HCT116 (cell line): ENCODE data around the gene TNFRSF12A. TPM values are rescaled to one million over a fixed set of nuclear protein-coding genes. Genes with fewer than 3 reads are reported as not detected.

Experiments
- ATAC-seq: fragments of 200-7000 bp; cut with Tn5 transposase; 2 replicates; pipeline ENCODE4 v1.9.1; 2020; ENCODE audit warnings: mild to moderate bottlenecking, moderate library complexity
- BruUV-seq: library from RNA; stranded (reverse); fragments of 400-500 nt; replicated peaks from 2 replicates; lab custom pipeline; 2021; lab: Mats Ljungman, UMichigan
- CTCF ChIA-PET: fragments of 300-600 bp; sonication (Branson Sonifier 250); formaldehyde crosslinking; loops from one replicate; lab custom pipeline; 2021; ENCODE audit warnings: antibody characterized with exemption; lab: Charles Lee
- POLR2A ChIA-PET: fragments of 300-600, 350-600 bp; sonication (Branson Sonifier 250); formaldehyde crosslinking; loops from one replicate; lab custom pipeline; 2021; ENCODE audit warnings: antibody characterized with exemption; lab: Charles Lee
- RAD21 ChIA-PET, 2 experiments: fragments of 300-600 bp; sonication (Branson Sonifier 250); formaldehyde crosslinking; loops; one replicate each; lab custom pipeline; 2023; ENCODE audit warnings: low total read pairs in 2 of 2; ENCODE audit not compliant: uncharacterized antibody in 2 of 2, unreplicated experiment in 2 of 2, low non-redundant PET in 1 of 2; lab: Charles Lee
- DNase-seq: peaks from one replicate; pipeline ENCODE4 v3.0.0-alpha.2; 2010; ENCODE audit warnings: low read depth, low spot score
- H2AFZ ChIP-seq: fragments of 200-600 bp; shearing (Covaris generic), sonication (generic); 2 replicates; pipeline ENCODE4 v1.6.1; 2017; ENCODE audit warnings: low read depth, mixed run types, mixed read lengths, antibody characterized with exemption, low read length; ENCODE audit not compliant: poor library complexity, severe bottlenecking
- H3K27ac ChIP-seq: 2 replicates; pipeline ENCODE4 v1.5.1; 2012; ENCODE audit warnings: low read depth, low read length
- H3K27me3 ChIP-seq: fragments of 200-600 bp; sonication (generic); 2 replicates; pipeline ENCODE4 v1.6.1; 2016; ENCODE audit warnings: mixed run types, low read length, mixed read lengths; ENCODE audit not compliant: insufficient read depth
- H3K36me3 ChIP-seq, 2 experiments: fragments of 200-500 bp in 1 of 2; fragments of 200-600 bp in 1 of 2; sonication (Bioruptor generic) in 1 of 2; sonication (generic) in 1 of 2; 2 replicates each; pipeline versions ENCODE4 v1.5.1 to v1.6.1; 2014 to 2016; ENCODE audit warnings: low read length in 2 of 2, inconsistent platforms in 1 of 2, mixed read lengths in 1 of 2, mixed run types in 1 of 2; ENCODE audit not compliant: insufficient read depth in 2 of 2, control insufficient read depth in 1 of 2
- H3K4me1 ChIP-seq, 2 experiments: fragments of 200-600 bp in 1 of 2; sonication (generic) in 1 of 2; 2 replicates each; pipeline versions ENCODE4 v1.5.1 to v1.6.1; 2012 to 2017; ENCODE audit warnings: low read length in 2 of 2, inconsistent platforms in 1 of 2, mild to moderate bottlenecking in 1 of 2, mixed read lengths in 1 of 2, mixed run types in 1 of 2, moderate library complexity in 1 of 2; ENCODE audit not compliant: insufficient read depth in 2 of 2, control insufficient read depth in 1 of 2
- H3K4me2 ChIP-seq: fragments of 200-600 bp; sonication (generic); 2 replicates; pipeline ENCODE4 v1.6.1; 2017; ENCODE audit warnings: mixed run types, low read length, mixed read lengths
- H3K4me3 ChIP-seq, 2 experiments: fragments of 200-600 bp in 1 of 2; sonication (generic) in 1 of 2; replicated peaks in 1 of 2; 2 replicates each; pipeline ENCODE4 v1.5.1; 2011 to 2016; ENCODE audit warnings: low read length in 2 of 2, control low read depth in 1 of 2, low read depth in 1 of 2, mild to moderate bottlenecking in 1 of 2, mixed read lengths in 1 of 2, mixed run types in 1 of 2
- H3K79me2 ChIP-seq: fragments of 200-600 bp; sonication (generic); 2 replicates; pipeline ENCODE4 v1.6.1; 2017; ENCODE audit warnings: mild to moderate bottlenecking, mixed run types, low read length, moderate library complexity, mixed read lengths; ENCODE audit not compliant: insufficient read depth
- H3K9ac ChIP-seq: fragments of 200-600 bp; sonication (generic); 2 replicates; pipeline ENCODE4 v1.6.1; 2016; ENCODE audit warnings: low read length, mixed read lengths
- H3K9me2 ChIP-seq: fragments of 200-600 bp; sonication (generic), shearing (Covaris generic); 2 replicates; pipeline ENCODE4 v1.6.1; 2017; ENCODE audit warnings: mixed run types, mild to moderate bottlenecking, moderate library complexity; ENCODE audit not compliant: insufficient read depth
- H3K9me3 ChIP-seq, 2 experiments: fragments of 200-500 bp in 1 of 2; fragments of 200-600 bp in 1 of 2; sonication (Bioruptor generic) in 1 of 2; sonication (generic) in 1 of 2; 2 replicates each; pipeline ENCODE4 v1.6.1; 2014 to 2017; ENCODE audit warnings: low read length in 2 of 2, mixed read lengths in 2 of 2, inconsistent platforms in 1 of 2, low read depth in 1 of 2, mild to moderate bottlenecking in 1 of 2, mixed run types in 1 of 2, moderate library complexity in 1 of 2; ENCODE audit not compliant: control insufficient read depth in 1 of 2, insufficient read depth in 1 of 2
- H4K20me1 ChIP-seq: fragments of 200-600 bp; sonication (generic), shearing (Covaris generic); 2 replicates; pipeline ENCODE4 v1.6.1; 2017; ENCODE audit warnings: mixed run types, mild to moderate bottlenecking, moderate library complexity; ENCODE audit not compliant: insufficient read depth
- ATF3 ChIP-seq: IDR thresholded peaks from 2 replicates; pipeline ENCODE4 v1.6.1; 2012
- CBX3 ChIP-seq: IDR thresholded peaks from 2 replicates; pipeline ENCODE4 v1.6.1; 2012; ENCODE audit warnings: low read depth
- CEBPB ChIP-seq: IDR thresholded peaks from 2 replicates; pipeline ENCODE4 v1.6.1; 2012; ENCODE audit warnings: low read depth
- EGR1 ChIP-seq: IDR thresholded peaks from 2 replicates; pipeline ENCODE4 v1.6.1; 2012; ENCODE audit warnings: low read depth
- EZH2phosphoT487 ChIP-seq: fragments of 200-600 bp; IDR thresholded peaks from 2 replicates; pipeline ENCODE4 v1.6.1; 2018; ENCODE audit warnings: antibody characterized with exemption, borderline replicate concordance
- FOSL1 ChIP-seq: IDR thresholded peaks from 2 replicates; pipeline ENCODE4 v1.6.1; 2012; ENCODE audit warnings: low read depth
- JUND ChIP-seq: IDR thresholded peaks from 2 replicates; pipeline ENCODE4 v1.6.1; 2012
- POLR2A ChIP-seq: IDR thresholded peaks from 2 replicates; pipeline ENCODE4 v1.7.0; 2011; ENCODE audit warnings: borderline replicate concordance; ENCODE audit not compliant: insufficient read depth, insufficient read length; ENCODE audit errors: extremely low read depth
- POLR2AphosphoS5 ChIP-seq: IDR thresholded peaks from 2 replicates; pipeline ENCODE4 v1.6.1; 2011; ENCODE audit warnings: mild to moderate bottlenecking, low read depth, low read length, moderate library complexity
- RAD21 ChIP-seq: IDR thresholded peaks from 2 replicates; pipeline ENCODE4 v1.6.1; 2012; ENCODE audit warnings: low read depth, mild to moderate bottlenecking
- SIN3A ChIP-seq: IDR thresholded peaks from 2 replicates; pipeline ENCODE4 v1.6.1; 2012; ENCODE audit warnings: low read depth
- SP1 ChIP-seq: IDR thresholded peaks from 2 replicates; pipeline ENCODE4 v1.6.1; 2012; ENCODE audit warnings: low read depth
- SRF ChIP-seq: IDR thresholded peaks from 2 replicates; pipeline ENCODE4 v1.6.1; 2012; ENCODE audit warnings: low read depth
- YY1 ChIP-seq: IDR thresholded peaks from 2 replicates; pipeline ENCODE4 v1.6.1; 2011; ENCODE audit warnings: low read length, low read depth, moderate library complexity, mild to moderate bottlenecking; ENCODE audit not compliant: insufficient replicate concordance; ENCODE audit errors: extremely low read depth
- ZNF274 ChIP-seq: fragments of 200-500 bp; sonication (Bioruptor generic); IDR thresholded peaks from 2 replicates; pipeline ENCODE4 v1.6.1; 2014; ENCODE audit warnings: mild to moderate bottlenecking, low read depth, low read length, inconsistent platforms
- intact Hi-C: fragments of 100-400 bp; cut with micrococcal nuclease; formaldehyde crosslinking; loops from 2 replicates; pipeline ENCODE4 v1.10.0; 2022
- total RNA-seq: library from RNA; stranded (reverse); gene quantifications from one replicate; pipeline ENCODE4 v1.2.1, GENCODE V29; 2021; ENCODE audit not compliant: unreplicated experiment
- TF ChIP-seq, protein P1 (sequence below): IDR thresholded peaks from 2 replicates; pipeline ENCODE4 v1.6.1; 2012
- TF ChIP-seq, protein P2 (sequence below): IDR thresholded peaks from 2 replicates; pipeline ENCODE4 v1.6.1; 2012; ENCODE audit warnings: low read depth
- TF ChIP-seq, protein P3 (sequence below), 3 experiments: fragments of 200-600 bp in 1 of 3; sonication (generic) in 1 of 3; IDR thresholded peaks in 2 of 3; conservative IDR thresholded peaks in 1 of 3; 2 replicates each; pipeline ENCODE4 v1.5.1; 2012 to 2017; ENCODE audit warnings: low read depth in 2 of 3, low read length in 2 of 3, antibody characterized with exemption in 1 of 3, borderline replicate concordance in 1 of 3, control low read depth in 1 of 3, mild to moderate bottlenecking in 1 of 3, mixed read lengths in 1 of 3, mixed run types in 1 of 3, moderate library complexity in 1 of 3; ENCODE audit not compliant: insufficient read depth in 1 of 3

The TNFRSF12A gene
- total RNA-seq, 1 experiment from 2014 or later: 188 TPM

DNA sequence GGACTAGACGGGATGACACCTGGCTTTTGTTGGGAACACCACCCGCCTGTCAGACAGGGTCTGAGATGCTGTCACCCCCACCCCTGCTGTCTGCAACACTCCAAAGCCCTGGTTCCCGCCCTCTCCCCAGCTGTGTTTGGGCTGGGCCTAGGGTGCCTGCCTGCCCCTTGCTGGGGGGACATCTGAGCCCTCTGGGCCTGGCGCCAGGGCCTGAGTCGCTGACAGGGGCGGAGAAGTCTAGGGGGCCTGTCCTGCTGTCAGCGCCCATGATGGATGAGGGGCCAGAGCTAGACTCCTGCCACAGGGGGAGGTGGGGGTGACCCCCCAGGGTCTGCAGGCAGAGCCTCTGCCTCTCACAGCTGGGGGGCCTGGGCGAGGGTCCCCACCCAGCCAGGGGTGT is 32.3 kb upstream of the TNFRSF12A start:
- H3K27me3 ChIP-seq: no peaks in the 10 kb centered on the region
- intact Hi-C loops: no loop called here
- TF ChIP-seq ZNF274 (no peak), SRF (no peak), FOSL1 (no peak), ATF3 (no peak), CEBPB (no peak), POLR2AphosphoS5 (no peak), CBX3 (no peak), YY1 (no peak), RAD21 (no peak), SIN3A (no peak), EGR1 (no peak), JUND (no peak), SP1 (no peak), EZH2phosphoT487 (no peak), POLR2A (no peak)
- TF ChIP-seq, protein P1, sequence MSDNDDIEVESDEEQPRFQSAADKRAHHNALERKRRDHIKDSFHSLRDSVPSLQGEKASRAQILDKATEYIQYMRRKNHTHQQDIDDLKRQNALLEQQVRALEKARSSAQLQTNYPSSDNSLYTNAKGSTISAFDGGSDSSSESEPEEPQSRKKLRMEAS: no peak
- TF ChIP-seq, protein P2, sequence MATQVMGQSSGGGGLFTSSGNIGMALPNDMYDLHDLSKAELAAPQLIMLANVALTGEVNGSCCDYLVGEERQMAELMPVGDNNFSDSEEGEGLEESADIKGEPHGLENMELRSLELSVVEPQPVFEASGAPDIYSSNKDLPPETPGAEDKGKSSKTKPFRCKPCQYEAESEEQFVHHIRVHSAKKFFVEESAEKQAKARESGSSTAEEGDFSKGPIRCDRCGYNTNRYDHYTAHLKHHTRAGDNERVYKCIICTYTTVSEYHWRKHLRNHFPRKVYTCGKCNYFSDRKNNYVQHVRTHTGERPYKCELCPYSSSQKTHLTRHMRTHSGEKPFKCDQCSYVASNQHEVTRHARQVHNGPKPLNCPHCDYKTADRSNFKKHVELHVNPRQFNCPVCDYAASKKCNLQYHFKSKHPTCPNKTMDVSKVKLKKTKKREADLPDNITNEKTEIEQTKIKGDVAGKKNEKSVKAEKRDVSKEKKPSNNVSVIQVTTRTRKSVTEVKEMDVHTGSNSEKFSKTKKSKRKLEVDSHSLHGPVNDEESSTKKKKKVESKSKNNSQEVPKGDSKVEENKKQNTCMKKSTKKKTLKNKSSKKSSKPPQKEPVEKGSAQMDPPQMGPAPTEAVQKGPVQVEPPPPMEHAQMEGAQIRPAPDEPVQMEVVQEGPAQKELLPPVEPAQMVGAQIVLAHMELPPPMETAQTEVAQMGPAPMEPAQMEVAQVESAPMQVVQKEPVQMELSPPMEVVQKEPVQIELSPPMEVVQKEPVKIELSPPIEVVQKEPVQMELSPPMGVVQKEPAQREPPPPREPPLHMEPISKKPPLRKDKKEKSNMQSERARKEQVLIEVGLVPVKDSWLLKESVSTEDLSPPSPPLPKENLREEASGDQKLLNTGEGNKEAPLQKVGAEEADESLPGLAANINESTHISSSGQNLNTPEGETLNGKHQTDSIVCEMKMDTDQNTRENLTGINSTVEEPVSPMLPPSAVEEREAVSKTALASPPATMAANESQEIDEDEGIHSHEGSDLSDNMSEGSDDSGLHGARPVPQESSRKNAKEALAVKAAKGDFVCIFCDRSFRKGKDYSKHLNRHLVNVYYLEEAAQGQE: no peak
- TF ChIP-seq, protein P3, sequence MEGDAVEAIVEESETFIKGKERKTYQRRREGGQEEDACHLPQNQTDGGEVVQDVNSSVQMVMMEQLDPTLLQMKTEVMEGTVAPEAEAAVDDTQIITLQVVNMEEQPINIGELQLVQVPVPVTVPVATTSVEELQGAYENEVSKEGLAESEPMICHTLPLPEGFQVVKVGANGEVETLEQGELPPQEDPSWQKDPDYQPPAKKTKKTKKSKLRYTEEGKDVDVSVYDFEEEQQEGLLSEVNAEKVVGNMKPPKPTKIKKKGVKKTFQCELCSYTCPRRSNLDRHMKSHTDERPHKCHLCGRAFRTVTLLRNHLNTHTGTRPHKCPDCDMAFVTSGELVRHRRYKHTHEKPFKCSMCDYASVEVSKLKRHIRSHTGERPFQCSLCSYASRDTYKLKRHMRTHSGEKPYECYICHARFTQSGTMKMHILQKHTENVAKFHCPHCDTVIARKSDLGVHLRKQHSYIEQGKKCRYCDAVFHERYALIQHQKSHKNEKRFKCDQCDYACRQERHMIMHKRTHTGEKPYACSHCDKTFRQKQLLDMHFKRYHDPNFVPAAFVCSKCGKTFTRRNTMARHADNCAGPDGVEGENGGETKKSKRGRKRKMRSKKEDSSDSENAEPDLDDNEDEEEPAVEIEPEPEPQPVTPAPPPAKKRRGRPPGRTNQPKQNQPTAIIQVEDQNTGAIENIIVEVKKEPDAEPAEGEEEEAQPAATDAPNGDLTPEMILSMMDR (IDR thresholded peaks at IDR 0.05 in 2 of 3, conservative IDR thresholded peaks at IDR 0.05 in 1 of 3; ENCODE audit: borderline replicate concordance in 1 of 3, insufficient read depth in 1 of 3, low read depth in 2 of 3, low read length in 2 of 3): no peak

More for the DNA sequence above, 32.3 kb upstream of the TNFRSF12A start:
- BruUV-seq: no TSS peak
- ChIA-PET RAD21 (no interaction called here), POLR2A (no interaction called here), CTCF (no interaction called here)
- Histone ChIP-seq H3K4me1 (peaks cover 20 to 36% of the 10 kb centered on the region in 2 experiments), H3K36me3 (no peaks in the 10 kb centered on the region), H3K4me3 (no peak overlapping the region), H3K9ac (no peak overlapping the region), H3K27ac (no peak overlapping the region), H2AFZ (no peak overlapping the region), H3K9me2 (no peaks in the 10 kb centered on the region), H3K4me2 (no peak overlapping the region), H3K9me3 (no peaks in the 10 kb centered on the region), H3K79me2 (no peaks in the 10 kb centered on the region), H4K20me1 (no peaks in the 10 kb centered on the region)
- DNase-seq (no peak), ATAC-seq (no peak)
